Smooth muscle cell (in vitro differentiated cells): ENCODE data around the gene FAM216B. TPM values are rescaled to one million over a fixed set of nuclear protein-coding genes. Genes with fewer than 3 reads are reported as not detected.
A peak's percentile ranks its signal among the peaks of the same experiment; 100 is the strongest.

Experiments
- DNase-seq: peaks from one replicate; lab custom pipeline; 2025; ENCODE audit not compliant: unreplicated experiment; lab: John Stamatoyannopoulos, UW
- H2AFZ ChIP-seq: fragments of 200-600 bp; sonication (generic); 2 replicates; pipeline ENCODE4 v1.6.0; 2016; ENCODE audit warnings: antibody characterized with exemption, low read depth, mild to moderate bottlenecking
- H3F3A ChIP-seq: fragments of 200-600 bp; sonication (generic); 2 replicates; pipeline ENCODE4 v1.6.0; 2017; ENCODE audit warnings: antibody characterized with exemption, low read depth
- H3K27ac ChIP-seq: fragments of 200-600 bp; sonication (generic); 2 replicates; pipeline ENCODE4 v1.5.1; 2016; ENCODE audit warnings: low read depth, mild to moderate bottlenecking
- H3K27me3 ChIP-seq: fragments of 200-600 bp; sonication (generic); 2 replicates; pipeline ENCODE4 v1.6.1; 2016; ENCODE audit warnings: low read depth, mild to moderate bottlenecking
- H3K36me3 ChIP-seq: fragments of 200-600 bp; sonication (generic); 2 replicates; pipeline ENCODE4 v1.5.1; 2016; ENCODE audit warnings: low read depth
- H3K4me1 ChIP-seq: fragments of 200-600 bp; sonication (generic); 2 replicates; pipeline ENCODE4 v1.5.1; 2016; ENCODE audit warnings: low read depth
- H3K4me2 ChIP-seq: fragments of 200-600 bp; sonication (generic); 2 replicates; pipeline ENCODE4 v1.6.0; 2016; ENCODE audit warnings: mild to moderate bottlenecking
- H3K4me3 ChIP-seq: fragments of 200-600 bp; sonication (generic); 2 replicates; pipeline ENCODE4 v1.5.1; 2016; ENCODE audit warnings: mild to moderate bottlenecking
- H3K79me2 ChIP-seq: fragments of 200-600 bp; sonication (generic); 2 replicates; pipeline ENCODE4 v1.6.0; 2016; ENCODE audit warnings: low read depth, mild to moderate bottlenecking
- H3K9ac ChIP-seq: fragments of 200-600 bp; sonication (generic); 2 replicates; pipeline ENCODE4 v1.6.0; 2016; ENCODE audit warnings: low read depth
- H3K9me3 ChIP-seq: fragments of 200-600 bp; sonication (generic); replicated peaks from 2 replicates; pipeline ENCODE4 v1.5.1; 2016; ENCODE audit warnings: low read depth
- H4K20me1 ChIP-seq: fragments of 200-600 bp; sonication (generic); 2 replicates; pipeline ENCODE4 v1.6.0; 2016; ENCODE audit warnings: low read depth
- WGBS: methylation state at CpG from one replicate; pipeline ENCODE4 v1.1.7; 2016; ENCODE audit warnings: low lambda C conversion rate; 5-methylcytosine and 5-hydroxymethylcytosine counted together
- polyA plus RNA-seq: library from polyadenylated mRNA; unstranded; fragments of >200 nt; fragmentation: Nextera tagmentation; extraction: Ambion mirVana; gene quantifications from 2 replicates; pipeline ENCODE4 v1.2.1, GENCODE V29; 2016
- total RNA-seq: library from RNA; depleted of rRNA; stranded (reverse); fragments of >200 nt; gene quantifications from 2 replicates; pipeline ENCODE4 v1.2.3, GENCODE V29; 2014
- TF ChIP-seq, protein P1 (sequence below): fragments of 200-600 bp; sonication (generic); IDR thresholded peaks from 2 replicates; pipeline ENCODE4 v1.5.1; 2017; ENCODE audit warnings: borderline replicate concordance, mild to moderate bottlenecking, antibody characterized with exemption; ENCODE audit not compliant: insufficient read depth, poor library complexity, severe bottlenecking

The FAM216B gene
- total and polyA plus RNA-seq, 2 experiments from 2014 or later, result not detected

DNA sequence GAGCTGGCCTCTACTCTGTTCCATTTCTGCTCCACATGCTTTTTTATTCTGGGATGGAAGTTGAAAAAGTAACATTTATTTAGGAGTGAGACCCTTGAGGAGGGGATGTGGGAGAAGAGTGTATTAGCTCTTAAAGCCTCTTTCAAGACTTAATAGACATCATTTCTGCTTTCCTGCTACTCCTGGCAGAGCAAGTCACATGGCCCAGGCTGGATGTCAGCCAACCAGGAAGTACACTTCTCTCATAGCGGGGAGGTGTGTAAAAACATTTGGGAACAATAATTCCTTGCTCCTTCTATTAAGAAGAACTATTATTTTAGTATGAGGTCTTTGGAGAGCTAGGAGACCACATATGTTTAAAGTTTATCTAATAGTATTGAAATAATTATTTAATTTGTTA is 40.6 kb upstream of the FAM216B start:
- Histone ChIP-seq H3K36me3 (no peaks in the 10 kb centered on the region), H3K79me2 (no peaks in the 10 kb centered on the region), H3K9me3 (no peaks in the 10 kb centered on the region), H3K27ac (no peak overlapping the region), H3K4me2 (no peak overlapping the region), H3F3A (no peaks in the 10 kb centered on the region), H3K9ac (no peak overlapping the region), H2AFZ (no peak overlapping the region), H3K4me3 (no peak overlapping the region), H3K4me1 (no peaks in the 10 kb centered on the region), H4K20me1 (no peaks in the 10 kb centered on the region), H3K27me3 (no peaks in the 10 kb centered on the region)
- WGBS, result 97% methylated on average over 1 of the region's 1 CpG
- TF ChIP-seq, protein P1, sequence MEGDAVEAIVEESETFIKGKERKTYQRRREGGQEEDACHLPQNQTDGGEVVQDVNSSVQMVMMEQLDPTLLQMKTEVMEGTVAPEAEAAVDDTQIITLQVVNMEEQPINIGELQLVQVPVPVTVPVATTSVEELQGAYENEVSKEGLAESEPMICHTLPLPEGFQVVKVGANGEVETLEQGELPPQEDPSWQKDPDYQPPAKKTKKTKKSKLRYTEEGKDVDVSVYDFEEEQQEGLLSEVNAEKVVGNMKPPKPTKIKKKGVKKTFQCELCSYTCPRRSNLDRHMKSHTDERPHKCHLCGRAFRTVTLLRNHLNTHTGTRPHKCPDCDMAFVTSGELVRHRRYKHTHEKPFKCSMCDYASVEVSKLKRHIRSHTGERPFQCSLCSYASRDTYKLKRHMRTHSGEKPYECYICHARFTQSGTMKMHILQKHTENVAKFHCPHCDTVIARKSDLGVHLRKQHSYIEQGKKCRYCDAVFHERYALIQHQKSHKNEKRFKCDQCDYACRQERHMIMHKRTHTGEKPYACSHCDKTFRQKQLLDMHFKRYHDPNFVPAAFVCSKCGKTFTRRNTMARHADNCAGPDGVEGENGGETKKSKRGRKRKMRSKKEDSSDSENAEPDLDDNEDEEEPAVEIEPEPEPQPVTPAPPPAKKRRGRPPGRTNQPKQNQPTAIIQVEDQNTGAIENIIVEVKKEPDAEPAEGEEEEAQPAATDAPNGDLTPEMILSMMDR, result no peak
- DNase-seq, result no peak

DNA sequence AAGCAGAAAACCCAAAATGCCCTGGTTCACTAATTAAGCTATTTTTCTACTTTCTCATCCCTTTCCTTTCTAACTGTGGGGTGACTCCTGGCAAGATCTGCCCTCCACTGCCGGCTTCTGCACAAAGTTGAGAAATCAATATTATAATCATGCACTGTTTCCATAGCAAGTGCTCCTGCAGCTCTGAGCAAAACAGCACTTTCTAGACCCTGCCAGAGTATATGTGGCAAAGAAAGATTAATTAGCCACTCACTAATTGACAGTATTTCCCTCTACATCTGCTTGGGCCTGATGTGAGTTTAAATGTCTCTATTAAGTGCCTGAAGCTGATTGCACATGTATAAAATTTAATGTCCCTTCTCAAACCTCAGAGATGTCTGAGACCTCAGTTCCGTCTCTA is 39.5 kb upstream of the FAM216B start:
- Histone ChIP-seq H3K4me3 (no peak overlapping the region), H3K9me3 (no peaks in the 10 kb centered on the region), H3K9ac (no peak overlapping the region), H3K4me2 (no peak overlapping the region), H3K4me1 (peaks cover 1% of the 10 kb centered on the region), H3F3A (no peaks in the 10 kb centered on the region), H3K79me2 (no peaks in the 10 kb centered on the region), H3K27ac (no peak overlapping the region), H3K36me3 (no peaks in the 10 kb centered on the region), H4K20me1 (no peaks in the 10 kb centered on the region), H2AFZ (no peak overlapping the region), H3K27me3 (no peaks in the 10 kb centered on the region)
- no peak for DNase-seq
- TF ChIP-seq, protein P1, result no peak
- 100% methylated on average over 2 of the region's 2 CpGs for WGBS

- no peaks in the 10 kb centered on the region for H3K27me3 ChIP-seq
- TF ChIP-seq, protein P1, result no peak
- H2AFZ ChIP-seq, result no peak overlapping the region
- 95% methylated on average over 6 of the region's 6 CpGs for WGBS
- H3K4me3 ChIP-seq, result no peak overlapping the region
- H3K4me2 ChIP-seq, result no peak overlapping the region
- no peaks in the 10 kb centered on the region for H3K9me3 ChIP-seq
- H3K79me2 ChIP-seq, result no peaks in the 10 kb centered on the region
- H3K36me3 ChIP-seq, result no peaks in the 10 kb centered on the region
- no peak for DNase-seq
- H3K9ac ChIP-seq, result peak overlapping the region; percentile 93
- peak overlapping the region; percentile 99 for H3K27ac ChIP-seq
- peaks cover 4% of the 10 kb centered on the region for H3K4me1 ChIP-seq
- no peaks in the 10 kb centered on the region for H3F3A ChIP-seq
- no peaks in the 10 kb centered on the region for H4K20me1 ChIP-seq
Observed at GRCh38 chr13:42745655-42746054, 35.7 kb upstream of the FAM216B start.

DNA sequence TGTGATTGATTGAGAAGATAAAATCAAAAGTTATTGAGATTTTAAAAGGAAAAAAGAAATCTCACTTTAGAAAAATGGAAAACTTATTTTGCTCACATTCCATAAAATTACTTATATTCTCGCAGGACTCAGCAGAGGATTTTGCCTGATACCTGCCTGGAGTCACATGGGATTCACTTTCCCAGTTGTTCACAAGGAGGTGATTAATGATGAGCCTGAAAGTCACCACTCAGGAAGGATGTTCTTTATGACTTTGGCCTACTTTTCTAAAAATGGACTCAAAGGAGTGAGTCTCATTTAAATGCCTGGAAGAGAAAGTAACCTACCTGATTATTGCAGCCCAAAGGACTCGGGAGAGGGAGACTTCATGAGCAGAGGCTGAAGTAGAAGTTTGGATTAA is 34.5 kb upstream of the FAM216B start:
- H3K9ac ChIP-seq, result peak overlapping the region; percentile 93
- peaks cover 4% of the 10 kb centered on the region for H3K4me1 ChIP-seq
- H3K4me2 ChIP-seq, result peak overlapping the region; percentile 68
- H3F3A ChIP-seq, result no peaks in the 10 kb centered on the region
- H4K20me1 ChIP-seq, result no peaks in the 10 kb centered on the region
- H3K27me3 ChIP-seq, result no peaks in the 10 kb centered on the region
- H3K79me2 ChIP-seq, result no peaks in the 10 kb centered on the region
- peak overlapping the region; percentile 99 for H3K27ac ChIP-seq
- no peaks in the 10 kb centered on the region for H3K9me3 ChIP-seq
- 55% methylated on average over 2 of the region's 2 CpGs for WGBS
- TF ChIP-seq, protein P1, result no peak
- H3K36me3 ChIP-seq, result no peaks in the 10 kb centered on the region
- DNase-seq, result no peak
- H3K4me3 ChIP-seq, result no peak overlapping the region
- no peak overlapping the region for H2AFZ ChIP-seq
